Trophoblast cell (in vitro differentiated cells and primary cell): ENCODE results near the gene GJA5.
A peak's percentile ranks its signal among the peaks of the same experiment; 100 is the strongest.

Experiments used
- DNase-seq, 2 donors: peaks; one replicate each; pipeline ENCODE4 v3.0.0-alpha.2; 2016
- H2AFZ ChIP-seq: 2 replicates; pipeline ENCODE4 v1.6.1; 2013; ENCODE audit warnings: low read length, moderate library complexity, mild to moderate bottlenecking; ENCODE audit not compliant: insufficient read depth, poor library complexity
- H2AK5ac ChIP-seq: 2 replicates; pipeline ENCODE4 v1.6.1; 2013; ENCODE audit warnings: mild to moderate bottlenecking, low read length
- H2BK120ac ChIP-seq: 2 replicates; pipeline ENCODE4 v1.6.1; 2013; ENCODE audit warnings: low read length, mild to moderate bottlenecking, moderate library complexity; ENCODE audit not compliant: insufficient read depth, poor library complexity
- H2BK12ac ChIP-seq: 2 replicates; pipeline ENCODE4 v1.6.1; 2013; ENCODE audit warnings: mild to moderate bottlenecking, low read length, moderate library complexity
- H2BK5ac ChIP-seq: 2 replicates; pipeline ENCODE4 v1.6.1; 2013; ENCODE audit warnings: low read length, low read depth, moderate library complexity, mild to moderate bottlenecking; ENCODE audit not compliant: poor library complexity
- H3K14ac ChIP-seq: 2 replicates; pipeline ENCODE4 v1.6.1; 2013; ENCODE audit warnings: mild to moderate bottlenecking, low read length
- H3K18ac ChIP-seq: 2 replicates; pipeline ENCODE4 v1.6.1; 2013; ENCODE audit warnings: mild to moderate bottlenecking, low read length
- H3K23ac ChIP-seq: 2 replicates; pipeline ENCODE4 v1.6.1; 2013; ENCODE audit warnings: low read length
- H3K27ac ChIP-seq: 2 replicates; pipeline ENCODE4 v1.5.1; 2013; ENCODE audit warnings: low read depth, mild to moderate bottlenecking, inconsistent platforms, low read length, moderate library complexity
- H3K27me3 ChIP-seq: 2 replicates; pipeline ENCODE4 v1.6.1; 2013; ENCODE audit warnings: inconsistent platforms, mild to moderate bottlenecking, low read length, moderate library complexity; ENCODE audit not compliant: insufficient read depth
- H3K36me3 ChIP-seq, 2 experiments: 1 replicate in 1 of 2; 2 replicates in 1 of 2; pipeline ENCODE4 v1.6.1; 2013; ENCODE audit warnings: low read length in 2 of 2, mild to moderate bottlenecking in 2 of 2, moderate library complexity in 1 of 2; ENCODE audit not compliant: insufficient read depth in 2 of 2, control insufficient read depth in 1 of 2
- H3K4ac ChIP-seq: 2 replicates; pipeline ENCODE4 v1.6.1; 2013; ENCODE audit warnings: low read depth, mild to moderate bottlenecking, low read length, moderate library complexity
- H3K4me1 ChIP-seq, 2 experiments: 1 replicate in 1 of 2; 2 replicates in 1 of 2; pipeline ENCODE4 v1.6.1; 2013; ENCODE audit warnings: low read length in 2 of 2, mild to moderate bottlenecking in 2 of 2, moderate library complexity in 1 of 2; ENCODE audit not compliant: insufficient read depth in 2 of 2, control insufficient read depth in 1 of 2
- H3K4me2 ChIP-seq: 2 replicates; pipeline ENCODE4 v1.6.1; 2013; ENCODE audit warnings: inconsistent platforms, mild to moderate bottlenecking, low read length, moderate library complexity
- H3K4me3 ChIP-seq: 2 replicates; pipeline ENCODE4 v1.5.1; 2013; ENCODE audit warnings: mild to moderate bottlenecking, low read depth, low read length, inconsistent platforms
- H3K79me1 ChIP-seq: one replicate; pipeline ENCODE4 v1.6.1; 2013; ENCODE audit warnings: low read length
- H3K79me2 ChIP-seq: 2 replicates; pipeline ENCODE4 v1.6.1; 2013; ENCODE audit warnings: low read length, mild to moderate bottlenecking; ENCODE audit not compliant: control insufficient read depth, insufficient read depth, poor library complexity
- H3K9ac ChIP-seq: 2 replicates; pipeline ENCODE4 v1.6.1; 2013; ENCODE audit warnings: mild to moderate bottlenecking, low read length
- H3K9me3 ChIP-seq: 2 replicates; pipeline ENCODE4 v1.6.1; 2013; ENCODE audit warnings: low read depth, mild to moderate bottlenecking, control low read depth, inconsistent platforms, low read length; ENCODE audit not compliant: insufficient read depth
- H4K12ac ChIP-seq: 2 replicates; pipeline ENCODE4 v1.6.1; 2013; ENCODE audit warnings: low read depth, mild to moderate bottlenecking, low read length, moderate library complexity
- H4K8ac ChIP-seq: 2 replicates; pipeline ENCODE4 v1.6.1; 2013; ENCODE audit warnings: low read depth, mild to moderate bottlenecking, low read length, moderate library complexity
- H4K91ac ChIP-seq: one replicate; pipeline ENCODE4 v1.6.1; 2013; ENCODE audit warnings: low read depth, mild to moderate bottlenecking, low read length, moderate library complexity
- WGBS: extraction: QIAGEN DNeasy Blood & Tissue Kit; methylation state at CpG from one replicate; pipeline ENCODE4 v1.1.7; 2013; ENCODE audit warnings: missing lambda C conversion rate; ENCODE audit not compliant: insufficient read length, insufficient coverage; ENCODE audit errors: extremely low coverage; 5-methylcytosine and 5-hydroxymethylcytosine counted together

GJA5 gene

GRCh38 chr1:147751346-147751745 is 9.1 kb downstream of the GJA5 start:
- Histone ChIP-seq H2AFZ (no peak overlapping the region), H3K27ac (no peak overlapping the region), H3K4ac (no peak overlapping the region), H4K12ac (no peak overlapping the region), H4K8ac (no peak overlapping the region), H3K36me3 (no peaks in the 10 kb centered on the region), H2BK5ac (no peak overlapping the region), H3K4me1 (peaks cover 11 to 14% of the 10 kb centered on the region in 2 experiments), H3K18ac (peak overlapping the region; percentile 23), H2BK12ac (no peak overlapping the region), H3K79me1 (peaks cover 3% of the 10 kb centered on the region), H3K23ac (no peak overlapping the region), H3K4me3 (no peak overlapping the region), H3K79me2 (no peaks in the 10 kb centered on the region), H2BK120ac (no peak overlapping the region), H3K4me2 (no peak overlapping the region), H3K9me3 (no peaks in the 10 kb centered on the region), H2AK5ac (no peak overlapping the region), H3K9ac (no peak overlapping the region), H3K14ac (no peak overlapping the region), H3K27me3 (no peaks in the 10 kb centered on the region), H4K91ac (no peak overlapping the region)
- no CpG with 5 or more reads among the region's 5 CpGs for WGBS
- DNase-seq: no peak

DNA sequence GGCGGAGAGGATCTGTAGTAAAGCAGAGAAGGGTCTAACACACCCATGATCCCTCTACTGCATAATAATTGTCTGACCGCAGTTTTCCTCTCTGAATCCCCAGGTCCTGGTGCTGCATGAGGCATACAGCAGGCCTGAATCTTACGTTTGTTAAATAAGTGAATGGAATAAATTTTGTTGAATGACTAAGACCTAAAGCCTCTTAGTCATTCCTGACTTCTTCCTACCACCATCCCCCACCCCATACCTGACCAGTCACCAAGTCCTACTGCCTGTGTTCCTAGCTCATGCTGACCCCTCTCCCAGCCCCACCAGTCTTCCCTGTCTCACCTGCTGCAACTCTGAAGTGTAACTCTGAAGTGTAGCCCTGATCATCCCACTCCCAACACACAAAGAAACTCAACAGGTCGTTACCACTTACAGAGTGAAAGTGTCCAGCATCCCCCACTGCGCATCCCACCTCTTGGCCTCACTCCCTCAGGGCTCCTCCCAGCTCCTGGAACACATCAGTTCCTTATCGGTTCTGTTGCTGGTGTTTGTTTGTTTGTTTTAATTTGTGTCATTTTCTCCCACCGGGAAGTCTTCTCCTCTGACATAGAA is 9.7 kb downstream of the GJA5 start:
- Histone ChIP-seq H3K36me3 (no peaks in the 10 kb centered on the region), H3K9ac (no peak overlapping the region), H3K27ac (no peak overlapping the region), H2AK5ac (no peak overlapping the region), H3K23ac (no peak overlapping the region), H3K14ac (no peak overlapping the region), H2BK5ac (no peak overlapping the region), H3K79me1 (peaks cover 3% of the 10 kb centered on the region), H2BK12ac (no peak overlapping the region), H3K9me3 (no peaks in the 10 kb centered on the region), H3K4me2 (no peak overlapping the region), H3K4ac (no peak overlapping the region), H4K12ac (no peak overlapping the region), H3K79me2 (no peaks in the 10 kb centered on the region), H4K91ac (no peak overlapping the region), H3K4me3 (no peak overlapping the region), H3K4me1 (peaks cover 11 to 14% of the 10 kb centered on the region in 2 experiments), H2BK120ac (no peak overlapping the region), H2AFZ (no peak overlapping the region), H3K18ac (no peak overlapping the region), H3K27me3 (no peaks in the 10 kb centered on the region), H4K8ac (no peak overlapping the region)
- no CpG with 5 or more reads among the region's 7 CpGs for WGBS
- peak in 1 of 2 donors; percentile 7 for DNase-seq

DNA sequence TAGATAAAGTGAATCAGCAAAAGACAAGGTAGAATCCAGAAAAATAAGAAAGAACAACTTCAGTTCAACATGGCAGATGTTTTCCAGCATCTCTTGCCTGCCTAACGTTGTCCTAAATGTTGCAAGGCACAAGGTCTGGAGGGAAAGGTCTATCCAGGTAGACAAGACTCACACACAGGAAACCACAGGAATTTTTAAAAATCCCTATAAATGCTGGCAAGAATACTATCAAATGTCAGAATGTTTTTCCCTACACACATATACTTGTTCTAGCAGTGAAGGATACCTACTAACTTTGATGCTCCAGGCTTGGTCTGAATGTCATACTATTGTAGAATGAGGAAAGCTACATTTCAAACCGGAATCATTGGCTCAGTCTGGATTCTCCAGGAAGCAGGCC is 10.6 kb downstream of the GJA5 start:
- H4K91ac ChIP-seq: no peak overlapping the region
- H3K4me1 ChIP-seq: peaks cover 11 to 14% of the 10 kb centered on the region in 2 experiments
- no peak overlapping the region for H3K4ac ChIP-seq
- no peak overlapping the region for H2BK5ac ChIP-seq
- no peak overlapping the region for H2AK5ac ChIP-seq
- no peak overlapping the region for H3K23ac ChIP-seq
- WGBS: no CpG with 5 or more reads among the region's 2 CpGs
- H3K18ac ChIP-seq: no peak overlapping the region
- no peak overlapping the region for H3K14ac ChIP-seq
- no peak overlapping the region for H2BK12ac ChIP-seq
- H3K36me3 ChIP-seq: no peaks in the 10 kb centered on the region
- H4K8ac ChIP-seq: no peak overlapping the region
- no peaks in the 10 kb centered on the region for H3K79me2 ChIP-seq
- H3K4me3 ChIP-seq: no peak overlapping the region
- no peak overlapping the region for H4K12ac ChIP-seq
- H3K27ac ChIP-seq: no peak overlapping the region
- H2AFZ ChIP-seq: no peak overlapping the region
- peaks cover 3% of the 10 kb centered on the region for H3K79me1 ChIP-seq
- H2BK120ac ChIP-seq: no peak overlapping the region
- H3K4me2 ChIP-seq: no peak overlapping the region
- H3K27me3 ChIP-seq: no peaks in the 10 kb centered on the region
- no peak for DNase-seq
- H3K9ac ChIP-seq: no peak overlapping the region
- H3K9me3 ChIP-seq: no peaks in the 10 kb centered on the region

DNA sequence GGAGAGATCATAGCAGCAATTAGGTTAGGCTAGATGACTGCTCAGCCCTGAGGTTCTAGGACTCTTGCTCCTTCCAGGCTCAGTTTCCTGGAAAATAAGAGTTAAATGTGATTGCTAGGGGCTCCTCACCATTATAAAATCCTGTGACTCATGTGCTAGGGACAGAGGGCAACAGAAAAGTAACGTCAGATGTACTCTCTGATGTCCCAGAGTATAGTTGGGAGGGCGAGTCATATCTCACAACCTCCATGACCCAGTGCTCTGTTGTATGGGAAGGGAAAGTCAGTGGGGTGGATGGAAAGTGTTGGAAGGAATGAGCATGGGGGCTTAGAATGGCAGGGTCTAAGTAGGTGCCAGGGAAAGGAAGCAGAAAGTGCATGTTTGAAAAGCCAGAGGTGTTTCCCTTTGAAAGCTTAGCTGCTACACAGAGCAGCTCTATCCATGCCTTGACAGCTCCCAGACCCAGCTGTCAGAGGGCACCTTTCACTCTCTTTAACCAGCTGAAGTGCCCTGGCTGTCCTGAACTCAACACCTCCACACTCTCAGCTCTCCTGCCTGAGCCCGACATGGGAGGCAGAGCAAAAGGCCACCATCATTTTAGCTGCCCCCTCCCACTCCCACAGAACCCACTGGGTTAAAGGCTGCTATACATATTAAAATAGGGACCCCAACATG is 11.6 kb downstream of the GJA5 start:
- no peaks in the 10 kb centered on the region for H3K9me3 ChIP-seq
- no peak overlapping the region for H2AK5ac ChIP-seq
- no peak overlapping the region for H3K23ac ChIP-seq
- no peak overlapping the region for H4K12ac ChIP-seq
- H4K8ac ChIP-seq: no peak overlapping the region
- H3K18ac ChIP-seq: no peak overlapping the region
- no peak overlapping the region for H2BK120ac ChIP-seq
- H3K27me3 ChIP-seq: no peaks in the 10 kb centered on the region
- no peak overlapping the region for H3K4me2 ChIP-seq
- no peak for DNase-seq
- no CpG with 5 or more reads among the region's 3 CpGs for WGBS
- no peaks in the 10 kb centered on the region for H3K36me3 ChIP-seq
- H3K4me3 ChIP-seq: no peak overlapping the region
- H3K9ac ChIP-seq: no peak overlapping the region
- no peaks in the 10 kb centered on the region for H3K79me2 ChIP-seq
- no peak overlapping the region for H2BK12ac ChIP-seq
- H3K4me1 ChIP-seq: peaks cover 11 to 14% of the 10 kb centered on the region in 2 experiments
- no peak overlapping the region for H2AFZ ChIP-seq
- no peak overlapping the region for H3K4ac ChIP-seq
- H2BK5ac ChIP-seq: no peak overlapping the region
- H3K79me1 ChIP-seq: peaks cover 3% of the 10 kb centered on the region
- no peak overlapping the region for H3K27ac ChIP-seq
- H3K14ac ChIP-seq: no peak overlapping the region
- no peak overlapping the region for H4K91ac ChIP-seq
